ENCODE data around the gene ATP5ME. TPM values are rescaled to one million over a fixed set of nuclear protein-coding genes. Genes with fewer than 3 reads are reported as not detected.
A peak's percentile ranks its signal among the peaks of the same experiment; 100 is the strongest.

ATP5ME gene
- total and polyA plus RNA-seq, 2 of the 13 experiments (the other 11 are each of a cell fraction or from before 2014, with no cell fraction given), result 305 to 753 TPM

GRCh38 chr4:625631-626161 lies 48.4 kb downstream of the ATP5ME start (continued):
- TF ChIP-seq MLXIP (CRISPR knock-in tag; IDR thresholded peaks at IDR 0.05; ENCODE audit: borderline replicate concordance) (no peak), PAWR (CRISPR knock-in tag; IDR thresholded peaks at IDR 0.05; ENCODE audit: borderline replicate concordance) (no peak)

GRCh38 chr4:624705-625590 lies 49.1 kb downstream of the ATP5ME start, which contains the start of gene PDE6B:
Gene PDE6B (plus strand): TSS chr4:625573. CDS start chr4:625627, 54 bp downstream.
- CTCF ChIA-PET (ENCODE audit: low intra/inter-chr PET ratio, low total read pairs), result no interaction called here
- Histone ChIP-seq H3K27ac (ENCODE audit: extremely low read length, insufficient read depth, low read length) (no peak within 1 kb of the TSS), H3K27me3 (ENCODE audit: control insufficient read depth in 1 of 2, insufficient read depth in 2 of 2, low read length in 2 of 2) (peaks cover 14 to 85% of the 10 kb centered on the region in 2 experiments; a peak in 4 of 5 replicates), H3K36me3 (replicated peaks in 1 of 2; ENCODE audit: control insufficient read depth in 1 of 2, insufficient read depth in 2 of 2, low read length in 2 of 2) (no peaks in the 10 kb centered on the region), H3K4me1 (ENCODE audit: insufficient read depth, low read length) (peaks cover under 1% of the 10 kb centered on the region; the same call in 1 of the 2 replicates), H4K20me1 (ENCODE audit: insufficient read depth, low read length) (no peaks in the 10 kb centered on the region), H2AFZ (ENCODE audit: low read length) (no peak within 1 kb of the TSS), H3K4me3 (replicated peaks in 1 of 3; ENCODE audit: insufficient read depth in 1 of 3, low read depth in 2 of 3, low read length in 3 of 3) (no peak within 1 kb of the TSS), H3K9ac (ENCODE audit: insufficient read depth, low read depth, low read length) (no peak within 1 kb of the TSS), H3K79me2 (ENCODE audit: insufficient read depth, low read length) (no peaks in the 10 kb centered on the region), H3K9me3 (ENCODE audit: low read length) (no peaks in the 10 kb centered on the region), H3K4me2 (ENCODE audit: low read depth, low read length) (no peak within 1 kb of the TSS)
- POLR2A ChIA-PET, result no interaction called here
- 14% methylated on average over 8 of the region's 21 CpGs for WGBS (ENCODE audit: low lambda C conversion rate)
- FAIRE-seq (no peak), ATAC-seq (peak; percentile 11; the same call in 2 of the 3 replicates), DNase-seq (ENCODE audit: low spot score) (no peak)
- in situ Hi-C loops (cut with HindIII; ENCODE audit: extremely low pct_ligation_motif_present, low pct_unique_long_range_greater_than_20kb) (no loop called here), intact Hi-C loops (cut with micrococcal nuclease; ENCODE audit: unreplicated experiment) (no loop called here)
- BruUV-seq (replicated peaks), result no TSS peak
- no peak for TF ChIP-seq ZKSCAN1 (IDR thresholded peaks at IDR 0.05; ENCODE audit: low read length)
- no peak for TF ChIP-seq ZNF407 (CRISPR knock-in tag; IDR thresholded peaks at IDR 0.05; ENCODE audit: not compliant biosample characterization)
- TF ChIP-seq SRF (IDR thresholded peaks at IDR 0.05; ENCODE audit: low read depth, low read length), result no peak
- no peak for TF ChIP-seq ELF4 (CRISPR knock-in tag; IDR thresholded peaks at IDR 0.05; ENCODE audit: borderline replicate concordance)
- TF ChIP-seq ZNF34 (CRISPR knock-in tag; IDR thresholded peaks at IDR 0.05; ENCODE audit: borderline replicate concordance), result no peak

Measured in HepG2 (cell line).